Psoas muscle (tissue), 8 donors: Measurements from ENCODE around the gene ZNF488. TPM values are rescaled to one million over a fixed set of nuclear protein-coding genes. Genes with fewer than 3 reads are reported as not detected.
A peak's percentile ranks its signal among the peaks of the same experiment; 100 is the strongest.

ENCODE experiments used
- ATAC-seq, 4 donors: fragments of 200-7000 bp; cut with Tn5 transposase; one replicate each; pipeline ENCODE4 v1.9.1; 2020; ENCODE audit warnings: moderate library complexity in 3 of 4, mild to moderate bottlenecking in 2 of 4
- DNase-seq, 2 donors: peaks; one replicate each; pipeline ENCODE4 v3.0.0-alpha.2; 2020
- H3K27ac ChIP-seq: fragments of 200-600 bp; one replicate; pipeline ENCODE4 v1.8.0; 2022
- H3K27me3 ChIP-seq, 3 donors: fragments of 200-600 bp in 1 of 3; one replicate each; pipeline versions ENCODE4 v1.6.1 to v1.8.0; 2013 to 2022; ENCODE audit warnings: low read length in 2 of 3, mild to moderate bottlenecking in 2 of 3, moderate library complexity in 1 of 3; ENCODE audit not compliant: insufficient read depth in 3 of 3
- H3K36me3 ChIP-seq, 2 donors: fragments of 200-600 bp in 1 of 2; one replicate each; pipeline versions ENCODE4 v1.6.1 to v1.8.0; 2013 to 2022; ENCODE audit warnings: low read depth in 1 of 2, mild to moderate bottlenecking in 1 of 2, moderate library complexity in 1 of 2; ENCODE audit not compliant: insufficient read depth in 1 of 2
- H3K4me1 ChIP-seq: fragments of 200-600 bp; one replicate; pipeline ENCODE4 v1.8.0; 2022
- H3K4me3 ChIP-seq: fragments of 200-600 bp; one replicate; pipeline ENCODE4 v1.8.0; 2022; ENCODE audit warnings: mild to moderate bottlenecking
- H3K9me3 ChIP-seq: fragments of 200-600 bp; one replicate; pipeline ENCODE4 v1.8.0; 2022
- CTCF ChIP-seq: fragments of 200-600 bp; IDR thresholded peaks from one replicate; pipeline ENCODE4 v1.8.0; 2022; ENCODE audit warnings: antibody characterized with exemption
- WGBS, 3 donors: extraction: QIAGEN DNeasy Blood & Tissue Kit; methylation state at CpG; one replicate each; pipeline versions ENCODE4 v1.1.6 to v1.1.7; 2013; 5-methylcytosine and 5-hydroxymethylcytosine counted together
- intact Hi-C, 2 donors: fragments of 100-400 bp; cut with DNase I; formaldehyde crosslinking; loops; one replicate each; pipeline versions ENCODE4 v1.11.0 to v1.14.2; 2022
- polyA plus RNA-seq, 3 donors: library from polyadenylated mRNA; stranded (reverse); fragments of 200-250 nt; gene quantifications; one replicate each; pipeline ENCODE4 v1.2.3, GENCODE V29; 2013
- total RNA-seq, 4 donors: library from RNA; stranded (reverse); fragmentation: NEBNext Ultra II Directional in 2 of 4; extraction: Animal tissue kit (Norgen Biotek cat#: 25700) in 2 of 4; gene quantifications; one replicate each; pipeline versions ENCODE4 v1.2.1 to v1.2.4, GENCODE V29; 2021 to 2023
- donor health status: healthy with polysubstance abuse.
- donor health status: DM: no; HTN: no; CAD: no; lungs with moderate emphysema.
- donor health status: Bipolar disorder and iron deficiency.
- donor health status: healthy.
- donor health status: DM: yes; HTN: yes; CAD: no.
- donor health status: DM: no; HTN: no; CAD: no.
- donor health status: DM: no; HTN: no; CAD: no.
- donor health status: DM: yes; HTN: yes; CAD: no.

The ZNF488 gene
- total and polyA plus RNA-seq, 7 donors: 0.03 to 0.15 (median 0.07) TPM; not detected in 2

- intact Hi-C loops: no loop called here
- Histone ChIP-seq H3K27ac (no peak overlapping the region), H3K4me3 (no peak overlapping the region), H3K9me3 (no peaks in the 10 kb centered on the region), H3K36me3 (no peaks in the 10 kb centered on the region), H3K4me1 (peaks cover under 1% of the 10 kb centered on the region), H3K27me3 (peaks cover 0 to 11% (median 0%) of the 10 kb centered on the region in 3 donors)
- ATAC-seq (no peak), DNase-seq (peak in 1 of 2 donors; percentile 38)
- no peak for TF ChIP-seq CTCF
- 82 to 87% (median 85%) methylated on average over 6 of the region's 6 CpGs for WGBS, 3 donors
Observed at GRCh38 chr10:47372726-47373125, 11.4 kb downstream of the ZNF488 start.

DNA sequence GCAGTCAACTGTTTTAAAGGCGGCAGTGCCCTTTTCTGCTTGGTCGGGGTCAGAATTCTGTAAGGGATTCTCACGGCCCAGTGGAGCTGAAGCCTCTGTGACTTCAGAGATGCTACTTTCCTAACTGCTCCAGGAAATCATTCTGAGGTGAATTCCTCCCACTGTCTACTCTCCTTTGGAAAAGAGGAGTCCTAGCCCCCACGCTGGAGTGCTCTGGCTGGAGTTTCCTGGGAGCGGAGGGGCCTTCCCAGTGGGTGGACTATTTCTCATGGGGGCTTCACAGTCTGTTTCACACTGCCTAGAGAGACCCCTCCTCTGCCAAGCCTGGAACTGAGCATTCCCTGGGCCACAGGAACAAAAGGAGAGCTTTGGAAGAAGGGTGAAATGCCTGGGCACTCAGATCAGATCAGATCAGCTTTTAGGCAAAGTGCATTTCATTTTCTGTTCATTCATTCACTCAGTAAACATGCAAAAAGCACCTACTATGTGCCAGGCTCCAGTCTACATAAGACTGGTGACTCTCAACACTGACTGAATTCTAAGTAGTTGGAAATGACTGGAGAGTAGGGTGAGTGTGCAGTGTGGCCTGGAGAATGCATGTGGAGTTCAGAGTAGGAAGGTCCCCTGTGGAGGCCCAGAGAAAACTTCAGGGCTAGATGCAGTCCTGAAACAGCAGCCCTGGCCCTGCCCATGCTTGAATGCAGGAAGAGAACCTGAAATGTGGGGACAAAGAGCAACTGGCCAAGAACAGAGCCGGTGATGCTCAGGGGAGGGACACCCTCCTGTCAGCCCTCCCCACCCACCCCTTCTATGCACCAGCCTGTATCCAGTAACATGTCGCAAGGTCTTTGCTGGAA is 12.2 kb downstream of the ZNF488 start:
- no peaks in the 10 kb centered on the region for H3K4me1 ChIP-seq
- no peaks in the 10 kb centered on the region for H3K9me3 ChIP-seq
- no peak for ATAC-seq
- intact Hi-C loops: no loop called here
- no peaks in the 10 kb centered on the region for H3K36me3 ChIP-seq
- DNase-seq: peak in 1 of 2 donors; percentile 7
- no peak overlapping the region for H3K27ac ChIP-seq
- peaks cover 0 to 11% (median 0%) of the 10 kb centered on the region in 3 donors for H3K27me3 ChIP-seq
- 86 to 90% (median 87%) methylated on average over 7 of the region's 7 CpGs for WGBS, 3 donors
- TF ChIP-seq CTCF: no peak
- H3K4me3 ChIP-seq: no peak overlapping the region

- Histone ChIP-seq H3K27me3 (peaks cover 0 to 9% (median 0%) of the 10 kb centered on the region in 3 donors), H3K4me3 (no peak overlapping the region), H3K9me3 (no peaks in the 10 kb centered on the region), H3K4me1 (no peaks in the 10 kb centered on the region), H3K36me3 (no peaks in the 10 kb centered on the region), H3K27ac (no peak overlapping the region)
- no peak for TF ChIP-seq CTCF
- 88 to 93% (median 91%) methylated on average over 7 of the region's 7 CpGs for WGBS, 3 donors
- no peak for ATAC-seq
- peak in 1 of 2 donors; percentile 20 for DNase-seq
- intact Hi-C loops: no loop called here
Observed at GRCh38 chr10:47370878-47371277, 13.2 kb downstream of the ZNF488 start.

GRCh38 chr10:47370015-47370767 is 13.9 kb downstream of the ZNF488 start:
- DNase-seq (peak in 1 of 2 donors; percentile 20), ATAC-seq (no peak)
- intact Hi-C loops: no loop called here
- peaks cover 0 to 5% (median 0%) of the 10 kb centered on the region in 3 donors for H3K27me3 ChIP-seq
- H3K4me1 ChIP-seq: no peaks in the 10 kb centered on the region
- TF ChIP-seq CTCF: no peak
- no peaks in the 10 kb centered on the region for H3K9me3 ChIP-seq
- 96 to 98% (median 97%) methylated on average over 11 of the region's 11 CpGs for WGBS, 3 donors
- H3K36me3 ChIP-seq: no peaks in the 10 kb centered on the region
- no peak overlapping the region for H3K4me3 ChIP-seq
- H3K27ac ChIP-seq: no peak overlapping the region
